GM19395 (cell line): Measurements from ENCODE around the gene EPHB2.
"Not testable (repeated sequence)": the region's sequence is repeated elsewhere in the genome, so short reads cannot be mapped to it uniquely, and the experiment has no call there.

ENCODE experiments used
- ATAC-seq: cut with Tn5 transposase; IDR thresholded peaks from one replicate; pipeline ENCODE4 v1.9.1; 2021; ENCODE audit warnings: mild to moderate bottlenecking, moderate library complexity; ENCODE audit not compliant: unreplicated experiment

EPHB2 gene

GRCh38 chr1:22689505-22689904, 21.1 kb upstream of the EPHB2 start:
- ATAC-seq, result no peak

- ATAC-seq, result no peak
These were observed 19.4 kb upstream of the EPHB2 start for GRCh38 chr1:22691031-22691753.

- no peak for ATAC-seq
These were observed 16.5 kb upstream of the EPHB2 start for GRCh38 chr1:22694172-22694571.

GRCh38 chr1:22696610-22697009, 14.0 kb upstream of the EPHB2 start:
- no peak for ATAC-seq

- no peak for ATAC-seq
These were observed 12.7 kb upstream of the EPHB2 start for GRCh38 chr1:22697980-22698379.

- no peak for ATAC-seq
These were observed 10.7 kb upstream of the EPHB2 start for GRCh38 chr1:22699681-22700520.

- ATAC-seq, result no peak
These were observed 8.1 kb upstream of the EPHB2 start for GRCh38 chr1:22702296-22703085.

- peak; percentile 67 for ATAC-seq
These were observed 6.1 kb upstream of the EPHB2 start for GRCh38 chr1:22704440-22705067.

GRCh38 chr1:22705586-22705985, 5.1 kb upstream of the EPHB2 start:
- ATAC-seq, result no peak

GRCh38 chr1:22706100-22706499, 4.5 kb upstream of the EPHB2 start:
- not testable (repeated sequence) for ATAC-seq

GRCh38 chr1:22708777-22709176, 1.9 kb upstream of the EPHB2 start:
- no peak for ATAC-seq

- ATAC-seq, result no peak
These were observed 1.4 kb upstream of the EPHB2 start for GRCh38 chr1:22709227-22709626.

GRCh38 chr1:22709891-22710700, 543 bp upstream of the EPHB2 start:
- ATAC-seq, result no peak

- ATAC-seq, result no peak
These were observed 432 bp downstream of the EPHB2 start for GRCh38 chr1:22711071-22711470.

- no peak for ATAC-seq
These were observed 1.2 kb downstream of the EPHB2 start for GRCh38 chr1:22711591-22712501.

GRCh38 chr1:22712502-22713271, 2.0 kb downstream of the EPHB2 start:
- ATAC-seq, result no peak

- ATAC-seq, result no peak
These were observed 3.8 kb downstream of the EPHB2 start for GRCh38 chr1:22714455-22714854.

GRCh38 chr1:22717037-22717760, 6.6 kb downstream of the EPHB2 start:
- ATAC-seq, result no peak
